Kidney epithelial cell (primary cell): ENCODE data around the gene TENM4. TPM values are rescaled to one million over a fixed set of nuclear protein-coding genes. Genes with fewer than 3 reads are reported as not detected.

Experiments used
- DNase-seq: peaks from one replicate; pipeline ENCODE4 v3.0.0-alpha.2; 2010; ENCODE audit warnings: low read depth
- H3K27me3 ChIP-seq: 2 replicates; pipeline ENCODE4 v1.6.0; 2011; ENCODE audit warnings: low read length; ENCODE audit not compliant: control insufficient read depth, insufficient read depth
- H3K36me3 ChIP-seq: 2 replicates; pipeline ENCODE4 v1.5.1; 2011; ENCODE audit warnings: low read length; ENCODE audit not compliant: control insufficient read depth, insufficient read depth
- H3K4me3 ChIP-seq: 2 replicates; pipeline ENCODE4 v1.5.1; 2011; ENCODE audit warnings: low read depth, mild to moderate bottlenecking, control low read depth, low read length
- CTCF ChIP-seq: IDR thresholded peaks from 2 replicates; pipeline ENCODE4 v1.5.1; 2011; ENCODE audit warnings: mild to moderate bottlenecking, moderate library complexity, low read length, control low read depth, inconsistent platforms; ENCODE audit not compliant: insufficient read depth, poor library complexity, severe bottlenecking
- total RNA-seq: library from RNA; depleted of rRNA; stranded (reverse); fragments of >200 nt; gene quantifications from 2 replicates; pipeline ENCODE4 v1.2.3, GENCODE V29; 2015

TENM4 gene
- total RNA-seq, 1 donor from 2014 or later = 35.3 TPM

- no peak for DNase-seq
- TF ChIP-seq CTCF = no peak
- no peaks in the 10 kb centered on the region for H3K27me3 ChIP-seq
Measured at GRCh38 chr11:79314906-79315689, 125.7 kb downstream of the TENM4 start.

GRCh38 chr11:79313530-79313913, 127.3 kb downstream of the TENM4 start:
- no peaks in the 10 kb centered on the region for H3K36me3 ChIP-seq
- no peak for DNase-seq
- H3K4me3 ChIP-seq = no peak overlapping the region
- TF ChIP-seq CTCF = no peak
- no peaks in the 10 kb centered on the region for H3K27me3 ChIP-seq

More at GRCh38 chr11:79314906-79315689, 125.7 kb downstream of the TENM4 start:
- H3K36me3 ChIP-seq = no peaks in the 10 kb centered on the region
- no peak overlapping the region for H3K4me3 ChIP-seq

GRCh38 chr11:79312617-79313529, 128.0 kb downstream of the TENM4 start:
- no peak for TF ChIP-seq CTCF
- Histone ChIP-seq H3K4me3 (no peak overlapping the region), H3K27me3 (no peaks in the 10 kb centered on the region), H3K36me3 (no peaks in the 10 kb centered on the region)
- no peak for DNase-seq

- H3K27me3 ChIP-seq = no peaks in the 10 kb centered on the region
- H3K4me3 ChIP-seq = no peak overlapping the region
- DNase-seq = no peak
- no peaks in the 10 kb centered on the region for H3K36me3 ChIP-seq
- no peak for TF ChIP-seq CTCF
Measured at GRCh38 chr11:79311461-79311860, 129.4 kb downstream of the TENM4 start.

GRCh38 chr11:79309407-79309806, 131.4 kb downstream of the TENM4 start:
- no peak for TF ChIP-seq CTCF
- no peaks in the 10 kb centered on the region for H3K36me3 ChIP-seq
- no peak overlapping the region for H3K4me3 ChIP-seq
- no peak for DNase-seq
- H3K27me3 ChIP-seq = no peaks in the 10 kb centered on the region
